DND-41 (cell line): ENCODE results near the gene CNTLN.

Source experiments
- EZH2 ChIP-seq: IDR thresholded peaks from 3 replicates; pipeline ENCODE4 v1.6.1; 2012; ENCODE audit warnings: borderline replicate concordance, low read depth, mild to moderate bottlenecking, moderate library complexity, low read length, inconsistent platforms; ENCODE audit not compliant: severe bottlenecking
- TF ChIP-seq, protein P1 (sequence below): IDR thresholded peaks from 2 replicates; pipeline ENCODE4 v1.5.1; 2012; ENCODE audit warnings: borderline replicate concordance, low read length, moderate library complexity, mild to moderate bottlenecking; ENCODE audit not compliant: poor library complexity, severe bottlenecking; ENCODE audit errors: extremely low read depth

DNA sequence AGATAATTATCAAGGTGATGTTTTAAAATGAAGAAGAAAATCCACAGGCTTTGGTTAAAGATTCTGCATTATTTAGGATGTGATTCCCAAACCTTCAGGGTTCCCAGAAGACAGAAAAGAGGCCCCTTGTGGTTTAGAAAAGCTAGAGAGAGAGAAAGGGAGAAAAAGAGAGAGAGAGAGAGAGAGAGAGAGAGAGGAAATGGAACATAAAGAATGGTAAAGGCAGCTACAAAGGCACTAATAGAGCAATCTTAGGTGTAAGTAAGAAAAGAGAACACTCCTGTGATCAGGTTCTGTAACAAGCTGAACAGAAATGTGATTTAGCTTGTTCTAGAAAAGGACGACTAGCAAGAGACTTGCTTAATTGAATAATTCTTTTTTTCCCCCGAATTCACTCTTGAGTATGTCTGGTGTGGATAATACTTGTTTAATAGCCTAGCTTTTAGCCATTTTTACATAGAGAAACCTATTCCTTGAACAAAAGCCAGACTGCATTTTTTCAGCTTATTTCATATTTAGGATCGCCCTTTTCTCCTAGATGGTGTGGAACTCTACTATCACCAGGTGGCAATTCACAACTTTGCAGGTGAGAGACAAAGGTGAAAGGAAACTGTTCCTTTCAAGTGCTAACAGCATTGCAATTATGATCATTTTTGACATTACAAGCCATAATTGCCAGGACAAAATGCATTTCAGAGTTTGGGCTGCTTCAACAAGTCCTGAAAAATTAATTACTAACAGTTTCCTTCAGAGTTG, 386.4 kb downstream of the CNTLN start:
- TF ChIP-seq, protein P1, sequence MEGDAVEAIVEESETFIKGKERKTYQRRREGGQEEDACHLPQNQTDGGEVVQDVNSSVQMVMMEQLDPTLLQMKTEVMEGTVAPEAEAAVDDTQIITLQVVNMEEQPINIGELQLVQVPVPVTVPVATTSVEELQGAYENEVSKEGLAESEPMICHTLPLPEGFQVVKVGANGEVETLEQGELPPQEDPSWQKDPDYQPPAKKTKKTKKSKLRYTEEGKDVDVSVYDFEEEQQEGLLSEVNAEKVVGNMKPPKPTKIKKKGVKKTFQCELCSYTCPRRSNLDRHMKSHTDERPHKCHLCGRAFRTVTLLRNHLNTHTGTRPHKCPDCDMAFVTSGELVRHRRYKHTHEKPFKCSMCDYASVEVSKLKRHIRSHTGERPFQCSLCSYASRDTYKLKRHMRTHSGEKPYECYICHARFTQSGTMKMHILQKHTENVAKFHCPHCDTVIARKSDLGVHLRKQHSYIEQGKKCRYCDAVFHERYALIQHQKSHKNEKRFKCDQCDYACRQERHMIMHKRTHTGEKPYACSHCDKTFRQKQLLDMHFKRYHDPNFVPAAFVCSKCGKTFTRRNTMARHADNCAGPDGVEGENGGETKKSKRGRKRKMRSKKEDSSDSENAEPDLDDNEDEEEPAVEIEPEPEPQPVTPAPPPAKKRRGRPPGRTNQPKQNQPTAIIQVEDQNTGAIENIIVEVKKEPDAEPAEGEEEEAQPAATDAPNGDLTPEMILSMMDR, result no peak
- TF ChIP-seq EZH2, result no peak
